AG09309 (cell line): Measurements from ENCODE around the gene ANKRD28.
"Not testable (repeated sequence)": the region's sequence is repeated elsewhere in the genome, so short reads cannot be mapped to it uniquely, and the experiment has no call there.

Experiments used
- DNase-seq: peaks from one replicate; pipeline ENCODE4 v3.0.0-alpha.2; 2010; ENCODE audit warnings: low read depth
- H3K4me3 ChIP-seq: 2 replicates; pipeline ENCODE4 v1.5.1; 2011; ENCODE audit warnings: mild to moderate bottlenecking, low read depth, low read length, moderate library complexity; ENCODE audit not compliant: control insufficient read depth
- CTCF ChIP-seq: IDR thresholded peaks from 2 replicates; pipeline ENCODE4 v1.5.1; 2011; ENCODE audit warnings: mild to moderate bottlenecking, low read depth, low read length, inconsistent platforms; ENCODE audit not compliant: insufficient read depth, control insufficient read depth; ENCODE audit errors: missing control alignments

ANKRD28 gene

DNA sequence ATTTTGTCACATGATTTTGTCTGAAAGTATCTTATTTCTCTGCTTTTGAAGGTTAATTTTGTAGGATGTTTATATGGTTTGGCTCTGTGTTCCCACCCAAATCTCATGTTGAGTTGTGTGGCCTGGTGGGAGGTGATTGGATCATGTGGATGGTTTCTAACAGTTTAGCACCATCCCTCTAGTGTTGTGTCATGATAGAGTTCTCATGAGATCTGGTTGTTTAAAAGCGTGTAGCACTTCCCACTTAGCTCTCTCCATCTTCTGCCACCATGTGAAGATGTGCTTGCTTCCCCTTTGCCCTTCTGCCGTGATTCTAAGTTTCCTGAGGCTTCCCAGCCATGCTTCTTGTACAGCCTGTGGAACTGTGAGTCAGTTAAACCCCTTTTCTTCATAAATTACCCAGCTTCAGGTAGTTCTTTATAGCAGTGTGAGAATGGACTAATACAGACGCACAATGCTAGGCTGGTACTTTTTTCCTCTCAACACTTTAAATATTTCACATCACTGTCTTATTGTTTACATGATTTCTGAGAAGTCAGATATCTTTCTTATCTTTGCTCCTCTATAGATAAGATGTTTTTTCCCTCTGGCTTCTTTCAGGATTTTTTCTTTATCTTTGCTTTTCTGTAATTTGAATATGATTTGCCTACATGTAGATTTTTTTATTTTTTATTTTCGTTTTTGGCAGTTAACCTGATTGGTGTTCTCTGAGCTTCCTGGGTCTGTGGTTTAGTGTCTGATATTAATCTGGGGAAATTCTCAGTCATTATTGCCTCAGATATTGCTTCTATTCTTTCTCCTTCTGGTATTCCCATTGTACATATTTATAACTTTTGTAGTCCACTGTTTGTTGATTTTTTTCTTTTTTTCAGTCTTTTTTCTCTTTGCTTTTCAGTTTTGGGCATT lies 174.0 kb downstream of the ANKRD28 start:
- DNase-seq, result no peak
- TF ChIP-seq CTCF, result no peak
- H3K4me3 ChIP-seq, result no peak overlapping the region

- DNase-seq, H3K4me3 ChIP-seq: not testable (repeated sequence)
These were observed 177.9 kb downstream of the ANKRD28 start for GRCh38 chr3:15619659-15620464.
